HepG2 (cell line): Measurements from ENCODE around the gene ENC1. TPM values are rescaled to one million over a fixed set of nuclear protein-coding genes. Genes with fewer than 3 reads are reported as not detected.

Source experiments
- ATAC-seq: fragments of 200-7000 bp; cut with Tn5 transposase; 3 replicates; pipeline ENCODE4 v1.9.1; 2020; ENCODE audit warnings: mild to moderate bottlenecking, moderate library complexity
- BruUV-seq: library from RNA; stranded (reverse); fragments of 400-500 nt; replicated peaks from 2 replicates; lab custom pipeline; 2021; lab: Mats Ljungman, UMichigan
- CTCF ChIA-PET: fragments of 300-600 bp; formaldehyde crosslinking; extraction: SDS; loops from one replicate; lab custom pipeline; 2021; ENCODE audit warnings: low total read pairs, inconsistent platforms, low intra/inter-chr PET ratio; lab: Yijun Ruan, JAX
- POLR2A ChIA-PET: fragments of 350-600 bp; sonication (Branson Sonifier 250); formaldehyde crosslinking; loops from one replicate; lab custom pipeline; 2020; ENCODE audit warnings: antibody characterized with exemption, inconsistent platforms; lab: Yijun Ruan, JAX
- DNase-seq: peaks from one replicate; pipeline ENCODE4 v3.0.0-alpha.2; 2015; ENCODE audit warnings: low spot score
- FAIRE-seq: peaks from 3 replicates; lab custom pipeline; 2011; peaks lifted over from hg19 to GRCh38; lab: Jason Lieb, UNC
- H2AFZ ChIP-seq: one replicate; pipeline ENCODE4 v1.6.1; 2011; ENCODE audit warnings: low read length, inconsistent platforms
- H3K27ac ChIP-seq: fragments of 300-600 bp; 3 replicates; pipeline ENCODE4 v1.8.0; 2011; ENCODE audit warnings: mixed run types, mild to moderate bottlenecking, mixed read lengths, low read length, inconsistent platforms; ENCODE audit not compliant: insufficient read depth; ENCODE audit errors: extremely low read length
- H3K27me3 ChIP-seq, 2 experiments: fragments of 200-600 bp in 1 of 2; 2 replicates in 1 of 2; 3 replicates in 1 of 2; pipeline versions ENCODE4 v1.6.0 to v1.8.0; 2011; ENCODE audit warnings: low read length in 2 of 2, mild to moderate bottlenecking in 2 of 2, moderate library complexity in 2 of 2, inconsistent platforms in 1 of 2; ENCODE audit not compliant: insufficient read depth in 2 of 2, control insufficient read depth in 1 of 2
- H3K36me3 ChIP-seq, 2 experiments: fragments of 200-600 bp in 1 of 2; replicated peaks in 1 of 2; 2 replicates in 1 of 2; 3 replicates in 1 of 2; pipeline versions ENCODE4 v1.5.1 to v1.8.0; 2011; ENCODE audit warnings: low read length in 2 of 2, inconsistent platforms in 1 of 2; ENCODE audit not compliant: insufficient read depth in 2 of 2, control insufficient read depth in 1 of 2
- H3K4me1 ChIP-seq: 2 replicates; pipeline ENCODE4 v1.5.1; 2012; ENCODE audit warnings: low read length, inconsistent platforms; ENCODE audit not compliant: insufficient read depth
- H3K4me2 ChIP-seq: 2 replicates; pipeline ENCODE4 v1.6.0; 2011; ENCODE audit warnings: low read depth, low read length, inconsistent platforms
- H3K4me3 ChIP-seq, 3 experiments: fragments of 200-600 bp in 1 of 3; sonication (generic), shearing (Covaris generic) in 1 of 3; replicated peaks in 1 of 3; 2 replicates each; pipeline ENCODE4 v1.5.1; 2011 to 2016; ENCODE audit warnings: low read length in 3 of 3, inconsistent platforms in 2 of 3, low read depth in 2 of 3, mild to moderate bottlenecking in 2 of 3, control low read depth in 1 of 3, mixed read lengths in 1 of 3; ENCODE audit not compliant: insufficient read depth in 1 of 3
- H3K79me2 ChIP-seq: one replicate; pipeline ENCODE4 v1.6.1; 2011; ENCODE audit warnings: low read length, inconsistent platforms; ENCODE audit not compliant: insufficient read depth
- H3K9ac ChIP-seq: 2 replicates; pipeline ENCODE4 v1.6.0; 2011; ENCODE audit warnings: mild to moderate bottlenecking, low read depth, low read length, inconsistent platforms; ENCODE audit not compliant: insufficient read depth
- H3K9me3 ChIP-seq: 2 replicates; pipeline ENCODE4 v1.5.1; 2012; ENCODE audit warnings: mild to moderate bottlenecking, low read length
- H4K20me1 ChIP-seq: 2 replicates; pipeline ENCODE4 v1.6.0; 2011; ENCODE audit warnings: inconsistent platforms, mild to moderate bottlenecking, low read length, moderate library complexity; ENCODE audit not compliant: insufficient read depth
- ASH2L ChIP-seq: fragments of 300-600, 200-600 bp; sonication (generic); IDR thresholded peaks from 2 replicates; pipeline ENCODE4 v1.7.0; 2017; ENCODE audit warnings: low read depth, mild to moderate bottlenecking, moderate library complexity, mixed read lengths, low read length; ENCODE audit not compliant: insufficient read length
- CREBL2 ChIP-seq: sonication (generic); formaldehyde crosslinking; IDR thresholded peaks from 2 replicates; pipeline ENCODE4 v1.8.1; 2023; ENCODE audit warnings: missing genetic modification reagents, mild to moderate bottlenecking, borderline replicate concordance
- FOXA1 ChIP-seq, 2 experiments: fragments of 450-650 bp in 1 of 2; sonication (generic) in 1 of 2; formaldehyde crosslinking in 1 of 2; IDR thresholded peaks; 2 replicates each; pipeline versions ENCODE4 v1.4.0 to v1.6.1; 2016 to 2020; ENCODE audit warnings: missing genetic modification reagents in 1 of 2
- GATA4 ChIP-seq: sonication (generic); IDR thresholded peaks from 2 replicates; pipeline ENCODE4 v1.6.1; 2016; ENCODE audit warnings: antibody characterized with exemption, low read depth, borderline replicate concordance
- HDAC1 ChIP-seq: sonication (generic); formaldehyde crosslinking; IDR thresholded peaks from 2 replicates; pipeline ENCODE4 v1.5.1; 2020; ENCODE audit warnings: mild to moderate bottlenecking, missing genetic modification reagents
- ISL2 ChIP-seq: sonication (generic); formaldehyde crosslinking; IDR thresholded peaks from 2 replicates; pipeline ENCODE4 v1.5.0; 2020; ENCODE audit warnings: missing genetic modification reagents
- SSRP1 ChIP-seq: IDR thresholded peaks from 2 replicates; pipeline ENCODE4 v1.6.1; 2016; ENCODE audit warnings: control low read depth
- ZNF687 ChIP-seq: sonication (generic); formaldehyde crosslinking; IDR thresholded peaks from 2 replicates; pipeline ENCODE4 v1.5.1; 2020; ENCODE audit warnings: mild to moderate bottlenecking, missing genetic modification reagents, moderate library complexity
- ZSCAN31 ChIP-seq: sonication (generic); formaldehyde crosslinking; IDR thresholded peaks from 2 replicates; pipeline ENCODE4 v1.5.0; 2020; ENCODE audit warnings: low read depth, mild to moderate bottlenecking, missing genetic modification reagents
- WGBS: methylation state at CpG from one replicate; pipeline ENCODE4 v1.1.6; 2017; ENCODE audit warnings: low lambda C conversion rate; 5-methylcytosine and 5-hydroxymethylcytosine counted together
- in situ Hi-C: cut with HindIII; loops from 2 replicates; pipeline ENCODE4 v1.10.0; 2017; ENCODE audit warnings: low pct_unique_long_range_greater_than_20kb; ENCODE audit not compliant: extremely low pct_ligation_motif_present
- intact Hi-C: fragments of 100-400 bp; cut with micrococcal nuclease; formaldehyde crosslinking; loops from one replicate; pipeline ENCODE4 v1.10.0; 2022; ENCODE audit not compliant: unreplicated experiment
- polyA plus RNA-seq, 8 experiments: library from polyadenylated mRNA; depleted of rRNA in 3 of 8; stranded (reverse) in 7 of 8; unstranded in 1 of 8; fragments of >200 nt; fragmentation: Illumina TruSeq in 4 of 8; extraction: Trizol in 4 of 8; gene quantifications; 2 replicates each; pipeline versions ENCODE4 v1.2.1 to v1.2.3, GENCODE V29; 2011 to 2016; ENCODE audit warnings: low read depth in 4 of 8, missing spikeins in 1 of 8, mixed read lengths in 1 of 8; ENCODE audit not compliant: insufficient read depth in 1 of 8
- total RNA-seq, 5 experiments: library from RNA; depleted of rRNA; stranded (reverse); fragments of >200 nt; fragmentation: Illumina TruSeq; extraction: Trizol; gene quantifications; 2 replicates each; pipeline ENCODE4 v1.2.3, GENCODE V29; 2016; ENCODE audit warnings: low read depth in 1 of 5

The ENC1 gene
- total and polyA plus RNA-seq, 2 of the 13 experiments (the other 11 are each of a cell fraction or from before 2014, with no cell fraction given), result 63.8 to 64.4 TPM

- TF ChIP-seq ISL2 (0 out of 2 replicates have a peak, but pooled peaks have one; percentile 9), ASH2L (peak; percentile 21)
- TF ChIP-seq, all 625 proteins: peak for 8
Observed at GRCh38 chr5:74617202-74617601, 23.3 kb downstream of the ENC1 start (continued).

GRCh38 chr5:74616236-74617146, 24.0 kb downstream of the ENC1 start:
- intact Hi-C loops (no loop called here), in situ Hi-C loops (no loop called here)
- DNase-seq, result no peak
- Histone ChIP-seq H2AFZ (no peak overlapping the region), H3K79me2 (no peaks in the 10 kb centered on the region)
- peak; percentile 4 for FAIRE-seq
- CTCF ChIA-PET, result no interaction called here
- 94% methylated on average over 23 of the region's 23 CpGs for WGBS
- TF ChIP-seq ZSCAN31 (CRISPR knock-in tag) (peak; percentile 100), ZNF687 (CRISPR knock-in tag) (peak; percentile 14; the same call in 1 of the 2 replicates), HDAC1 (CRISPR knock-in tag) (0 out of 2 replicates have a peak, but pooled peaks have one; percentile 18), GATA4 (no peak), SSRP1 (no peak), CREBL2 (CRISPR knock-in tag) (no peak), FOXA1 (IDR thresholded peaks at IDR 0.05) (no peak), FOXA1 (CRISPR knock-in tag; IDR thresholded peaks at IDR 0.05) (0 out of 2 replicates have a peak, but pooled peaks have one; percentile 21)
- TF ChIP-seq, all 625 proteins: peak for 4
- H3K9me3 ChIP-seq, result no peaks in the 10 kb centered on the region
- POLR2A ChIA-PET, result interaction anchor here (0.6 to 1.7 kb wide), 3 partner anchors 10 to 78 kb away, joined by 3 to 7 read pairs (median 3); partner anchors contain the start of gene ENC1
- no peaks in the 10 kb centered on the region for H4K20me1 ChIP-seq
- peaks cover 55% of the 10 kb centered on the region for H3K4me1 ChIP-seq
- H3K4me3 ChIP-seq, result no peak overlapping the region
- no peaks in the 10 kb centered on the region for H3K36me3 ChIP-seq
- H3K27me3 ChIP-seq, result no peaks in the 10 kb centered on the region
- no peak overlapping the region for H3K9ac ChIP-seq
- no peak for ATAC-seq
- H3K4me2 ChIP-seq, result peak overlapping the region; percentile 38; the same call in 1 of the 2 replicates
- peak overlapping the region; percentile 15 for H3K27ac ChIP-seq
- BruUV-seq, result no TSS peak
